ENCODE measurements around the gene MEGF11. TPM values are rescaled to one million over a fixed set of nuclear protein-coding genes. Genes with fewer than 3 reads are reported as not detected.

The MEGF11 gene
- total RNA-seq, 5 donors from 2014 or later (not counting 1 experiment from before 2014, with no cell fraction given) = 0.20 TPM; not detected in 4

DNA sequence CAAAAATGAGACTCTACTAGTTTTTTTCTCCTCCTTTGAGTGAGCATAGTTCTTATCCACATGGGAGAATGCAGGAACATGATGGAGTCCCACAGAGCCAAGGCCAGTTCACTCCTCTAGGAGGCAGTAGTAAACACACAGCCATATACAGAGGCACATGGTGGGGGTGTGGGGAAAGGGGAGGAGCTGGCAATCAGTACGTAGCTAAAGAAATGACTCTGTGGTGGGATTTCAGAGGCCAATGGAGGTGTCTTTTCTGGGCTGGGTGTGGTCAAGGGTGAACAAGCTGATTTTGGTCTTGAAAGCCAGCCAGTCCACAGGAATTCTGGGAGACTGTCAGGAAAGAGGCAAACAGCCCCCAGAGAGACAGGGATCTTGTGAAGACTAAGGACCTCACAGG is 390.9 kb downstream of the MEGF11 start:
- Histone ChIP-seq H3K27ac (ENCODE audit: low read length) (no peak overlapping the region), H3K36me3 (ENCODE audit: control insufficient read depth in 2 of 2, extremely low read depth in 1 of 2, insufficient read depth in 1 of 2, low read length in 1 of 2) (no peaks in the 10 kb centered on the region), H3K4me3 (ENCODE audit: control insufficient read depth in 1 of 2, extremely low read depth in 1 of 2, low read length in 1 of 2) (no peak overlapping the region), H3K4me1 (ENCODE audit: control insufficient read depth in 1 of 2, extremely low read depth in 1 of 2, insufficient read depth in 2 of 2, low read length in 2 of 2) (peaks cover 2 to 3% of the 10 kb centered on the region in 2 experiments), H3K27me3 (replicated peaks in 1 of 2; ENCODE audit: control insufficient read depth in 2 of 2, extremely low read depth in 1 of 2, insufficient read depth in 2 of 2, low read length in 1 of 2) (no peaks in the 10 kb centered on the region), H3K9me3 (no peaks in the 10 kb centered on the region)
- DNase-seq (peak in 33 of 35 experiments; percentile 12 to 73 (median 45)), ATAC-seq (replicated peaks in 1 of 4) (peak; percentile 84 to 99 (median 88))
- 17% methylated on average over 1 of the region's 1 CpG for WGBS (ENCODE audit: insufficient coverage)
- Mint-ChIP-seq H3K9me3 (no peaks in the 10 kb centered on the region), H3K27me3 (no peaks in the 10 kb centered on the region), H3K4me3 (no peak overlapping the region), H3K4me1 (peaks cover 0 to 15% (median 4%) of the 10 kb centered on the region in 3 donors), H3K27ac (no peak overlapping the region), H3K36me3 (no peaks in the 10 kb centered on the region)
- POLR2A ChIA-PET = interaction anchor here (1.1 to 1.3 kb wide), 2 partner anchors 37 to 71 kb away, joined by 3 to 4 read pairs; partner anchors contain the start of gene DENND4A (in 1 of the 2)
- CTCF ChIA-PET = interaction anchor here (0.5 to 1.3 kb wide), 9 partner anchors 8 to 1176 kb away, joined by 3 to 8 read pairs (median 3); partner anchors contain the start of gene INTS14 (in 1 of the 2)

- Histone ChIP-seq H3K4me1 (ENCODE audit: control insufficient read depth in 1 of 2, extremely low read depth in 1 of 2, insufficient read depth in 2 of 2, low read length in 2 of 2) (peaks cover 2 to 9% of the 10 kb centered on the region in 2 experiments), H3K27ac (ENCODE audit: low read length) (no peak overlapping the region), H3K9me3 (no peaks in the 10 kb centered on the region), H3K4me3 (ENCODE audit: control insufficient read depth in 1 of 2, extremely low read depth in 1 of 2, low read length in 1 of 2) (no peak overlapping the region), H3K27me3 (replicated peaks in 1 of 2; ENCODE audit: control insufficient read depth in 2 of 2, extremely low read depth in 1 of 2, insufficient read depth in 2 of 2, low read length in 1 of 2) (no peaks in the 10 kb centered on the region), H3K36me3 (ENCODE audit: control insufficient read depth in 2 of 2, extremely low read depth in 1 of 2, insufficient read depth in 1 of 2, low read length in 1 of 2) (no peaks in the 10 kb centered on the region)
- 89% methylated on average over 4 of the region's 5 CpGs for WGBS (ENCODE audit: insufficient coverage)
- ChIA-PET CTCF (interaction anchor here (0.6 to 1.8 kb wide), 11 partner anchors 11 to 271 kb away, joined by 3 to 11 read pairs (median 3); partner anchors contain the start of gene RAB11A (in 1 of the 2)), POLR2A (interaction anchor here in 1 of 2 donors (0.5 kb wide), 1 partner anchor 66 kb away, joined by 3 read pairs; the partner anchor contains the start of gene DENND4A)
- DNase-seq (peak in 1 of 35 experiments; percentile 21), ATAC-seq (replicated peaks in 1 of 4) (no peak)
- no peak overlapping the region for H3K4me3 Mint-ChIP-seq
- no peaks in the 10 kb centered on the region for H3K9me3 Mint-ChIP-seq
- no peaks in the 10 kb centered on the region for H3K27me3 Mint-ChIP-seq
- no peaks in the 10 kb centered on the region for H3K36me3 Mint-ChIP-seq
- H3K4me1 Mint-ChIP-seq = peaks cover 6 to 19% (median 7%) of the 10 kb centered on the region in 3 donors
- H3K27ac Mint-ChIP-seq = no peak overlapping the region
Observed at GRCh38 chr15:65857718-65858402, 395.7 kb downstream of the MEGF11 start.

DNA sequence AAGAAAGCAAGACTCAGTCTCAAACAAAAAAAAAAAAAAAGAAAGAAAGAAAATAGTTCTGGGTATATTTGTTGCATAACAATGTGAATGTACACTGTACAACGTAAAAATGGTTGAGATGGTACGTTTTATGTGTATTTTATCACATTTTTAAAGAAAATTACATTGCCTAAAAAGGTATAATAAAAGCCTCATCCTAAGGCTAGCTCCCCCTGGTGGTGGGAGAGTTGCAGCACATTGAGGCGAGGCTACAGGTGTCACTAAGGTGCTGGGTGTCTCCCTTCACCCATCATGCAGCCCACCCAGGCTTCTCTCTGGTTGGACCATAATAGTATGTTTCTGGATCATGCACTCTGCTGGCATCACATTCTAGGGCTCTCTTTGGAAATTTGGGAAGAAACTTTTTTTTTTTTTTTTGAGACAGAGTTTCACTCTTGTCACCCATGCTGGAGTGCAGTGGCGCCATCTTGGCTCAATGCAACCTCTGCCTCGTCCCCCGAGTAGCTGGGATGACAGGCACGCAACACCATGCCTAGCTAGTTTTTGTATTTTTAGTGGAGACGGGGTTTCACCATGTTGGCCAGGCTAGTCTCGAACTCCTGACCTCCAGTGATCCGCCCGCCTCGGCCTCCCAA is 396.6 kb downstream of the MEGF11 start:
- H3K4me1 Mint-ChIP-seq = peaks cover 6 to 15% (median 7%) of the 10 kb centered on the region in 3 donors

GRCh38 chr15:65851981-65852380 is 401.6 kb downstream of the MEGF11 start:
- Histone ChIP-seq H3K27ac (ENCODE audit: low read length) (no peak overlapping the region), H3K4me1 (ENCODE audit: control insufficient read depth in 1 of 2, extremely low read depth in 1 of 2, insufficient read depth in 2 of 2, low read length in 2 of 2) (peaks cover 0 to 5% of the 10 kb centered on the region in 2 experiments), H3K4me3 (ENCODE audit: control insufficient read depth in 1 of 2, extremely low read depth in 1 of 2, low read length in 1 of 2) (no peak overlapping the region), H3K27me3 (replicated peaks in 1 of 2; ENCODE audit: control insufficient read depth in 2 of 2, extremely low read depth in 1 of 2, insufficient read depth in 2 of 2, low read length in 1 of 2) (peaks cover 0 to 6% of the 10 kb centered on the region in 2 experiments), H3K36me3 (ENCODE audit: control insufficient read depth in 2 of 2, extremely low read depth in 1 of 2, insufficient read depth in 1 of 2, low read length in 1 of 2) (no peaks in the 10 kb centered on the region), H3K9me3 (no peaks in the 10 kb centered on the region)
- Mint-ChIP-seq H3K27ac (no peak overlapping the region), H3K27me3 (peaks cover 0 to 3% of the 10 kb centered on the region in 2 donors), H3K36me3 (no peaks in the 10 kb centered on the region), H3K9me3 (no peaks in the 10 kb centered on the region), H3K4me1 (peaks cover 1 to 5% (median 3%) of the 10 kb centered on the region in 3 donors), H3K4me3 (no peak overlapping the region)
- no peak for DNase-seq
- ChIA-PET POLR2A (interaction anchor here in 1 of 2 donors (0.5 kb wide), 1 partner anchor 68 kb away, joined by 3 read pairs; no protein-coding TSS in a partner anchor), CTCF (interaction anchor here in 1 of 2 donors (0.7 kb wide), 1 partner anchor 9 kb away, joined by 3 read pairs; no protein-coding TSS in a partner anchor)
- no CpG with 5 or more reads among the region's 5 CpGs for WGBS (ENCODE audit: insufficient coverage)
- no peak for ATAC-seq (replicated peaks in 1 of 4)

More for the DNA sequence above, 396.6 kb downstream of the MEGF11 start:
- Histone ChIP-seq H3K36me3 (ENCODE audit: control insufficient read depth in 2 of 2, extremely low read depth in 1 of 2, insufficient read depth in 1 of 2, low read length in 1 of 2) (no peaks in the 10 kb centered on the region), H3K27ac (ENCODE audit: low read length) (no peak overlapping the region), H3K4me3 (ENCODE audit: control insufficient read depth in 1 of 2, extremely low read depth in 1 of 2, low read length in 1 of 2) (no peak overlapping the region), H3K27me3 (replicated peaks in 1 of 2; ENCODE audit: control insufficient read depth in 2 of 2, extremely low read depth in 1 of 2, insufficient read depth in 2 of 2, low read length in 1 of 2) (no peaks in the 10 kb centered on the region), H3K9me3 (no peaks in the 10 kb centered on the region), H3K4me1 (ENCODE audit: control insufficient read depth in 1 of 2, extremely low read depth in 1 of 2, insufficient read depth in 2 of 2, low read length in 2 of 2) (peaks cover 2 to 6% of the 10 kb centered on the region in 2 experiments)
- Mint-ChIP-seq H3K27me3 (no peaks in the 10 kb centered on the region), H3K27ac (peak overlapping the region in 1 of 2 donors; percentile 39), H3K4me3 (no peak overlapping the region), H3K36me3 (no peaks in the 10 kb centered on the region), H3K9me3 (no peaks in the 10 kb centered on the region)
- no CpG with 5 or more reads among the region's 12 CpGs for WGBS (ENCODE audit: insufficient coverage)
- peak; percentile 50 to 86 (median 78) for ATAC-seq (replicated peaks in 1 of 4)
- ChIA-PET POLR2A (interaction anchor here (0.5 to 0.7 kb wide), 4 partner anchors 9 to 155 kb away, joined by 3 to 6 read pairs (median 3); partner anchors contain the start of gene DENND4A (in 1 of the 2)), CTCF (interaction anchor here (0.5 to 1.8 kb wide), 16 partner anchors 12 to 270 kb away, joined by 3 to 11 read pairs (median 4); partner anchors contain the start of genes DENND4A (in 1 of the 2) and RAB11A (in 1 of the 2))
- DNase-seq = peak; percentile 57 to 91 (median 78)

DNA sequence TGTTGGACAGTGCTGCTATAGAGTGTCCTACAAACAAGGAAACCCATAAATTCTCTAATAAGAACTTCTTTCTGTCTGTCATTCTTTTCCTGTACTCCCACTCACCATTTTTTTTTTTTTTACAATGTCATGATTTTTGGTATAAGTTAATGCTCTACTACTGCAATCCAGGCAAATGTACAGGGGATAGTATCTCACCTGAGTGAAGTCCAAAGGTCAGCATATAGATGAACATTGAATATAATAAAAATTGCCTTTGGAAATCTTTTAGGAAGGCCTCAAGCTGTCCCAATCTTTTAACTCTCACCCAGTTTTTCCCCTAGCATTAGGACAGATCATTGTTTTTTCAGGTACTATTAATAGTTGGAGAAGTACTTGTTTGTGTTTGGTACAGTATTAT is 405.6 kb downstream of the MEGF11 start:
- peaks cover 0 to 6% of the 10 kb centered on the region in 2 experiments for H3K27me3 ChIP-seq (replicated peaks in 1 of 2; ENCODE audit: control insufficient read depth in 2 of 2, extremely low read depth in 1 of 2, insufficient read depth in 2 of 2, low read length in 1 of 2)
- ATAC-seq (replicated peaks in 1 of 4) = no peak
- H3K27ac ChIP-seq (ENCODE audit: low read length) = no peak overlapping the region
- H3K27ac Mint-ChIP-seq = no peak overlapping the region
- ChIA-PET POLR2A (no interaction called here), CTCF (no interaction called here)
- no peaks in the 10 kb centered on the region for H3K9me3 ChIP-seq
- no peaks in the 10 kb centered on the region for H3K9me3 Mint-ChIP-seq
- H3K27me3 Mint-ChIP-seq = peaks cover 0 to 3% of the 10 kb centered on the region in 2 donors
- no peak overlapping the region for H3K4me3 Mint-ChIP-seq
- no peaks in the 10 kb centered on the region for H3K4me1 ChIP-seq (ENCODE audit: control insufficient read depth in 1 of 2, extremely low read depth in 1 of 2, insufficient read depth in 2 of 2, low read length in 2 of 2)
- no peak overlapping the region for H3K4me3 ChIP-seq (ENCODE audit: control insufficient read depth in 1 of 2, extremely low read depth in 1 of 2, low read length in 1 of 2)
- no peaks in the 10 kb centered on the region for H3K36me3 ChIP-seq (ENCODE audit: control insufficient read depth in 2 of 2, extremely low read depth in 1 of 2, insufficient read depth in 1 of 2, low read length in 1 of 2)
- no peaks in the 10 kb centered on the region for H3K4me1 Mint-ChIP-seq
- no peak for DNase-seq
- no peaks in the 10 kb centered on the region for H3K36me3 Mint-ChIP-seq

Measured in T-cell (primary cell).